Nephron (organoid): ENCODE measurements around the gene GPR160.

Experiments
- H3K27ac Mint-ChIP-seq, 3 experiments: 2 replicates each; pipeline ENCODE4 v1.8.0; 2020; ENCODE audit warnings: mixed read lengths in 3 of 3, mild to moderate bottlenecking in 2 of 3, moderate library complexity in 1 of 3
- H3K27me3 Mint-ChIP-seq: 2 replicates; pipeline ENCODE4 v1.8.0; 2021; ENCODE audit warnings: low read depth, mild to moderate bottlenecking, moderate library complexity, mixed read lengths
- H3K36me3 Mint-ChIP-seq: 2 replicates; pipeline ENCODE4 v1.8.0; 2020; ENCODE audit warnings: low read depth, mixed read lengths
- H3K4me1 Mint-ChIP-seq: 2 replicates; pipeline ENCODE4 v1.8.0; 2020; ENCODE audit warnings: mixed read lengths
- H3K4me3 Mint-ChIP-seq, 3 experiments: 2 replicates each; pipeline ENCODE4 v1.8.0; 2020; ENCODE audit warnings: mild to moderate bottlenecking in 3 of 3, mixed read lengths in 3 of 3, moderate library complexity in 2 of 3
- H3K9me3 Mint-ChIP-seq: 2 replicates; pipeline ENCODE4 v1.8.0; 2020; ENCODE audit warnings: mixed read lengths
- TF ChIP-seq, protein P1 (sequence below), 3 experiments: fragments of 200-600 bp; sonication (generic); IDR thresholded peaks; one replicate each; pipeline ENCODE4 v1.5.0; 2021; ENCODE audit warnings: antibody characterized with exemption in 3 of 3; ENCODE audit not compliant: unreplicated experiment in 3 of 3

The GPR160 gene

DNA sequence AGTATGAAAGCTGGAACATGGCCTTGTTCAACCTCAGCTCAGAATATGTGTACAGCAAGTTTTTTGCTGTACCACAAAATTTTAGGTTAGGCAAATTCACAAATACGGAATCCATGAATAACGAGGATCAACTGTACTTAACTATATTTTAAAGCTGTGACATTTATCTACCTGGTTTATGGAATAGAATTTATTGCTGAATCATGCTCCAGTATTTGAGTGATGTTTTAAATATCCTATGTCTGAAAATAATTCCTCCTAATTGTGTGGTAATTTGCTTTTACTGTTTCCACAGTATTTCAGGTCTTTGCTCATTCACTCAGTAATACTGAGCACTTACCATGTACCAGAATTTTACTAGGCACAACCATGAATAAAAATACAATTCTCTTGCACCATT, 41.7 kb upstream of the GPR160 start:
- Mint-ChIP-seq H3K27me3 (no peaks in the 10 kb centered on the region), H3K4me1 (peaks cover 8% of the 10 kb centered on the region), H3K4me3 (no peak overlapping the region), H3K9me3 (no peaks in the 10 kb centered on the region), H3K27ac (no peak overlapping the region), H3K36me3 (peaks cover 35% of the 10 kb centered on the region)
- TF ChIP-seq, protein P1, sequence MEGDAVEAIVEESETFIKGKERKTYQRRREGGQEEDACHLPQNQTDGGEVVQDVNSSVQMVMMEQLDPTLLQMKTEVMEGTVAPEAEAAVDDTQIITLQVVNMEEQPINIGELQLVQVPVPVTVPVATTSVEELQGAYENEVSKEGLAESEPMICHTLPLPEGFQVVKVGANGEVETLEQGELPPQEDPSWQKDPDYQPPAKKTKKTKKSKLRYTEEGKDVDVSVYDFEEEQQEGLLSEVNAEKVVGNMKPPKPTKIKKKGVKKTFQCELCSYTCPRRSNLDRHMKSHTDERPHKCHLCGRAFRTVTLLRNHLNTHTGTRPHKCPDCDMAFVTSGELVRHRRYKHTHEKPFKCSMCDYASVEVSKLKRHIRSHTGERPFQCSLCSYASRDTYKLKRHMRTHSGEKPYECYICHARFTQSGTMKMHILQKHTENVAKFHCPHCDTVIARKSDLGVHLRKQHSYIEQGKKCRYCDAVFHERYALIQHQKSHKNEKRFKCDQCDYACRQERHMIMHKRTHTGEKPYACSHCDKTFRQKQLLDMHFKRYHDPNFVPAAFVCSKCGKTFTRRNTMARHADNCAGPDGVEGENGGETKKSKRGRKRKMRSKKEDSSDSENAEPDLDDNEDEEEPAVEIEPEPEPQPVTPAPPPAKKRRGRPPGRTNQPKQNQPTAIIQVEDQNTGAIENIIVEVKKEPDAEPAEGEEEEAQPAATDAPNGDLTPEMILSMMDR (IDR thresholded peaks at IDR 0.05; ENCODE audit: unreplicated experiment in 3 of 3): no peak

DNA sequence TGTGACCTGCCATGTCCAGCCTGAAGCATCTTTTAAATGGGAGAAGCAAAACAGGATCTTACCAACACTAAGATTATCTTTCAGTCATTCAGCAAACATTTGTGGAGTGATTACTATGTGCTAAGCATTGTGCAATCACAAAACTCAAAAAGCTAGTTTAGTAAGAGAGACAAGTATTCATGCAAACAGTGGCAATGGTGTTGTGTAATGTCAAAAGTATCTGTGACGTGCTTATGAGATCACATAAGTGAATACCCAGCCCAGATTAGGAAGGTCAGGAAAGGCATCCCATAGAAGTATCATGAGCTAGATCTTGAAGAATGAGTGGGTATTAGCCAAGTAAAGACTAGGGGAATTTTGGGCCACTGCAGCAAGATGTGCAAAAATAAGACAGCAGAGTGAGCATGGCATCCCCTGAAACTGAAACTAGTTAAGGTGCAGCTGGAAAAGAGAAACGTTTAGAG, 39.1 kb upstream of the GPR160 start:
- H3K4me1 Mint-ChIP-seq: peaks cover 6% of the 10 kb centered on the region
- peaks cover 25% of the 10 kb centered on the region for H3K36me3 Mint-ChIP-seq
- H3K27me3 Mint-ChIP-seq: no peaks in the 10 kb centered on the region
- H3K27ac Mint-ChIP-seq: no peak overlapping the region
- H3K9me3 Mint-ChIP-seq: no peaks in the 10 kb centered on the region
- H3K4me3 Mint-ChIP-seq: no peak overlapping the region
- TF ChIP-seq, protein P1 (IDR thresholded peaks at IDR 0.05; ENCODE audit: unreplicated experiment in 3 of 3): no peak

- Mint-ChIP-seq H3K36me3 (peaks cover 25% of the 10 kb centered on the region), H3K27me3 (no peaks in the 10 kb centered on the region), H3K4me3 (no peak overlapping the region), H3K9me3 (no peaks in the 10 kb centered on the region), H3K4me1 (peaks cover 6% of the 10 kb centered on the region), H3K27ac (no peak overlapping the region)
- TF ChIP-seq, protein P1 (IDR thresholded peaks at IDR 0.05; ENCODE audit: unreplicated experiment in 3 of 3): no peak
Observed at GRCh38 chr3:169999433-169999832, 38.4 kb upstream of the GPR160 start.

DNA sequence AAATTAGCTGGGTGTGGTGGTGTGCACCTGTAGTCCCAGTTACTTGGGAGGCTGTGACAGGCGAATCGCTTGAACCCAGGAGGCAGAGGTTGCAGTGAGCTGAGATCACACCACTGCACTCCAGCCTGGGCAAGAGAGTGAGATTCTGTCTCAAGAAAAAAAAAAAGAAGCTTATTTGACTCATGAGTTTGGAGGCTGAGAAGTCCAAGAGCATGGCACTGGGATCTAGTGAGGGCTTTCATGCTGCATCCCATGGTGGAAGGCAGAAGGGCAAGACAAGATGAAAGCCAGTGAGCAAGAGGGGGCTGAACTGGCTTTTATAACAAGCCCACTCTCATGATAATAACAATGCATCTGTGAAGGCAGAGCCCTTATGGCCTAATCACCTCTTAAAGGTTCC, 37.7 kb upstream of the GPR160 start:
- Mint-ChIP-seq H3K27me3 (no peaks in the 10 kb centered on the region), H3K9me3 (no peaks in the 10 kb centered on the region), H3K36me3 (peaks cover 25% of the 10 kb centered on the region), H3K4me3 (no peak overlapping the region), H3K4me1 (peaks cover 6% of the 10 kb centered on the region), H3K27ac (no peak overlapping the region)
- TF ChIP-seq, protein P1 (IDR thresholded peaks at IDR 0.05; ENCODE audit: unreplicated experiment in 3 of 3): no peak

- TF ChIP-seq, protein P1 (IDR thresholded peaks at IDR 0.05; ENCODE audit: unreplicated experiment in 3 of 3): no peak
- H3K4me3 Mint-ChIP-seq: no peak overlapping the region
- no peaks in the 10 kb centered on the region for H3K9me3 Mint-ChIP-seq
- H3K27me3 Mint-ChIP-seq: no peaks in the 10 kb centered on the region
- peaks cover 14% of the 10 kb centered on the region for H3K36me3 Mint-ChIP-seq
- H3K4me1 Mint-ChIP-seq: peaks cover 6% of the 10 kb centered on the region
- peak overlapping the region in 2 of 3 experiments; percentile 18 to 19 for H3K27ac Mint-ChIP-seq
Observed at GRCh38 chr3:170002231-170002630, 35.6 kb upstream of the GPR160 start.

DNA sequence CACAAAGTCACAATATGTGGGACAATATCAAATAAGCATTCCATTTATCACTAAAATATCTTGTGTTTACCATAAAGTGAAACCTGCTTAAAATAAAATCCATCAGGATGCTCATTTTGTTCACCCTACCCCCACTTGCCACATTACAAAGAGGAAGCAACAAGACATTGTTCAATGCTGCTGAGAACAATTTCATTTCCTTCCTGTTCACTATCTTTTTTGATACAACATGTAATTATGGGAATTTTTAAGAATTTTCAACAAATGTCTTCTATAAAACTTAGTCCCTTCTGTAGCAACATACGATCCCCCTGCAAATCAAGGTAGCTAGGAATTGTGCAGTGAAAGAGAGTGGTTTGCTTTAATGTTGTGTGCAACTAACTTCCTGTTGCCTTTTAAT, 34.9 kb upstream of the GPR160 start:
- H3K4me3 Mint-ChIP-seq: no peak overlapping the region
- TF ChIP-seq, protein P1 (IDR thresholded peaks at IDR 0.05; ENCODE audit: unreplicated experiment in 3 of 3): no peak
- H3K27me3 Mint-ChIP-seq: no peaks in the 10 kb centered on the region

More for the DNA sequence above, 34.9 kb upstream of the GPR160 start:
- Mint-ChIP-seq H3K9me3 (no peaks in the 10 kb centered on the region), H3K36me3 (peaks cover 14% of the 10 kb centered on the region), H3K27ac (no peak overlapping the region), H3K4me1 (peaks cover 6% of the 10 kb centered on the region)
